Liver (tissue), 9 donors: ENCODE results near the gene TFDP1. TPM values are rescaled to one million over a fixed set of nuclear protein-coding genes. Genes with fewer than 3 reads are reported as not detected.

ENCODE experiments used
- DNase-seq: peaks from one replicate; pipeline ENCODE4 v3.0.0-alpha.2; 2017; ENCODE audit warnings: low spot score
- H3K27ac ChIP-seq, 2 donors: one replicate each; pipeline ENCODE4 v1.7.0; 2013; ENCODE audit warnings: inconsistent platforms in 2 of 2, low read length in 2 of 2, control low read depth in 1 of 2, low read depth in 1 of 2, mild to moderate bottlenecking in 1 of 2
- H3K27me3 ChIP-seq, 4 donors: one replicate each; pipeline versions ENCODE4 v1.6.1 to v1.7.0; 2013; ENCODE audit warnings: low read length in 3 of 4, inconsistent platforms in 1 of 4, mild to moderate bottlenecking in 1 of 4, moderate library complexity in 1 of 4; ENCODE audit not compliant: control insufficient read depth in 4 of 4, insufficient read depth in 4 of 4
- H3K36me3 ChIP-seq, 4 donors: one replicate each; pipeline versions ENCODE4 v1.6.1 to v1.7.0; 2013; ENCODE audit warnings: low read length in 3 of 4, mild to moderate bottlenecking in 3 of 4, low read depth in 1 of 4, moderate library complexity in 1 of 4; ENCODE audit not compliant: control insufficient read depth in 4 of 4, insufficient read depth in 3 of 4
- H3K4me1 ChIP-seq, 4 donors: one replicate each; pipeline versions ENCODE4 v1.6.1 to v1.7.0; 2013; ENCODE audit warnings: low read length in 3 of 4, mild to moderate bottlenecking in 3 of 4, moderate library complexity in 1 of 4; ENCODE audit not compliant: control insufficient read depth in 4 of 4, insufficient read depth in 4 of 4
- H3K4me3 ChIP-seq, 3 donors: one replicate each; pipeline versions ENCODE4 v1.6.1 to v1.7.0; 2013; ENCODE audit warnings: low read length in 3 of 3, control low read depth in 1 of 3, low read depth in 1 of 3, mild to moderate bottlenecking in 1 of 3
- H3K9ac ChIP-seq, 2 donors: one replicate each; pipeline ENCODE4 v1.7.0; 2013; ENCODE audit warnings: low read length in 2 of 2, mild to moderate bottlenecking in 2 of 2, moderate library complexity in 2 of 2, control low read depth in 1 of 2, low read depth in 1 of 2
- H3K9me3 ChIP-seq, 4 donors: one replicate each; pipeline versions ENCODE4 v1.6.1 to v1.7.0; 2013; ENCODE audit warnings: low read length in 3 of 4; ENCODE audit not compliant: control insufficient read depth in 4 of 4
- CTCF ChIP-seq: fragments of 150-350 bp; IDR thresholded peaks from 2 replicates; pipeline ENCODE4 v1.5.1; 2017; ENCODE audit warnings: improper control_type of control experiment, low read depth, low read length; ENCODE audit not compliant: missing input control
- EGR1 ChIP-seq, 2 donors: IDR thresholded peaks; 2 replicates each; pipeline ENCODE4 v1.6.1; 2016 to 2018; ENCODE audit warnings: antibody characterized with exemption in 2 of 2, low read depth in 2 of 2
- FOXA2 ChIP-seq: IDR thresholded peaks from 2 replicates; pipeline ENCODE4 v1.6.1; 2016; ENCODE audit warnings: antibody characterized with exemption
- HNF4A ChIP-seq, 2 donors: conservative IDR thresholded peaks; 2 replicates each; pipeline ENCODE4 v1.6.1; 2016; ENCODE audit warnings: antibody characterized with exemption in 2 of 2, mild to moderate bottlenecking in 2 of 2
- HNF4G ChIP-seq: IDR thresholded peaks from 2 replicates; pipeline ENCODE4 v1.6.1; 2016; ENCODE audit warnings: antibody characterized with exemption
- JUND ChIP-seq, 2 donors: IDR thresholded peaks; 2 replicates each; pipeline ENCODE4 v1.6.1; 2016; ENCODE audit warnings: antibody characterized with exemption in 2 of 2
- NR2F2 ChIP-seq: IDR thresholded peaks from 2 replicates; pipeline ENCODE4 v1.6.1; 2016; ENCODE audit warnings: antibody characterized with exemption
- RAD21 ChIP-seq, 2 donors: IDR thresholded peaks; 2 replicates each; pipeline ENCODE4 v1.6.1; 2016; ENCODE audit warnings: antibody characterized with exemption in 2 of 2, mild to moderate bottlenecking in 2 of 2
- TAF1 ChIP-seq: conservative IDR thresholded peaks from 2 replicates; pipeline ENCODE4 v1.6.1; 2016; ENCODE audit warnings: antibody characterized with exemption, mild to moderate bottlenecking
- ZBTB33 ChIP-seq: IDR thresholded peaks from 2 replicates; pipeline ENCODE4 v1.6.1; 2016; ENCODE audit warnings: antibody characterized with exemption
- WGBS: extraction: QIAGEN DNeasy Blood & Tissue Kit; methylation state at CpG from one replicate; pipeline ENCODE4 v1.1.7; 2013; 5-methylcytosine and 5-hydroxymethylcytosine counted together
- polyA plus RNA-seq, 2 donors: library from polyadenylated mRNA; stranded (reverse) in 1 of 2; unstranded in 1 of 2; fragments of 200-250 nt in 1 of 2; fragments of >200 nt in 1 of 2; fragmentation: Nextera tagmentation in 1 of 2; extraction: Ambion mirVana in 1 of 2; gene quantifications; one replicate each; pipeline versions ENCODE4 v1.2.1 to v1.2.3, GENCODE V29; 2013 to 2015
- total RNA-seq, 2 donors: library from RNA; depleted of rRNA; stranded (reverse); fragments of >200 nt; gene quantifications; one replicate each; pipeline ENCODE4 v1.2.3, GENCODE V29; 2014
- TF ChIP-seq, protein P1 (sequence below): IDR thresholded peaks from 2 replicates; pipeline ENCODE4 v1.6.1; 2016; ENCODE audit warnings: antibody characterized with exemption
- TF ChIP-seq, protein P2 (sequence below): IDR thresholded peaks from 2 replicates; pipeline ENCODE4 v1.6.1; 2016; ENCODE audit warnings: antibody characterized with exemption
- donor health status: healthy.
- donor health status: healthy.
- donor health status: healthy.
- donor health status: healthy.
- donor health status: healthy.

TFDP1 gene
- total and polyA plus RNA-seq, 4 donors: 9.9 to 140 (median 17.8) TPM

DNA sequence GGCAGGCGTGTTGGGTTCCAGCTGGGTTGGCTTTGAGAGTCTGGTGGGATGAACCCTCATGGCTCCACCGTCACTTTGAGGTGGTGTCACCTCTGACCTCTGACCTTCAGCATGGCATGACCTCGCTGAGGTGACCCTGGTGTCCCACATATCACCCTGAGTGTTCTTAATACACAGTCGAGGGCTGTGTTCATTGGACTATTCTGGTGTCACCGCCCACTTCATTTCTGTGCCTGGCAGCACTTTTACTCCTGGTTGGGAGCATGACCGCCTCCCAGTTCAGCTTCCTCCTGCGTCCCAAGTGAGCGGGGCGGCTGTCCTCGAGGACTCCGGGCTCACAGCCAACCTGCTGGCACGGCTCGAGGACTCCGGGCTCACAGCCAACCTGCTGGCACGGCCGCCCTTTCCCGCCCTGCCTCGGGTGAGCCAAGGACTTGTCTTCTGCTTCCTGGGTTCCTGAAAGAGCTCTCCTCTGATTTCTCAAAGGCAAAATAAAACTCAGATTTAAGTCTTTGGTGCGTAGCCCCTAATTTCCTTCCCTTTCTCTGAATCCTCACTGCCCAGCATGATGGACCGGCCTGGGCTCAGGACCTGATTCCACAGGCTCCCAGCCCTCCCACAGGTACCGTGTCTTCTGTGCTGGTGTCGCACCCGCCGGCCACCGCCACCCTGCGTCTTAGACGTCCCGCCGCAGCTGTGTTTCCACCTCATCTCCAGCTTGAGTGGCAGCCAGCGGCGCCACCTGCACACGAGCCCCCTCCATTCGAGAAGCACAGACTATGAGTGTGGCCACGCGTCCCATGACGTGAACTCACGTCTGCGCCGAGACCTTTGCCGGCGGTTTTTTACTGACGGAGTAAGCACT is 63.0 kb downstream of the TFDP1 start (continued):
- TF ChIP-seq HNF4G: no peak
- no peak for TF ChIP-seq CTCF
- TF ChIP-seq HNF4A (conservative IDR thresholded peaks at IDR 0.05): peak; percentile 79 to 80
- no peak for TF ChIP-seq TAF1

- Histone ChIP-seq H3K27me3 (no peaks in the 10 kb centered on the region), H3K9ac (no peak overlapping the region), H3K9me3 (no peaks in the 10 kb centered on the region), H3K27ac (no peak overlapping the region), H3K36me3 (peaks cover 0 to 2% (median 0%) of the 10 kb centered on the region in 4 donors), H3K4me1 (peaks cover 16 to 28% (median 23%) of the 10 kb centered on the region in 4 donors), H3K4me3 (no peak overlapping the region)
- no peak for DNase-seq
- TF ChIP-seq EGR1 (IDR thresholded peaks at IDR 0.05; ENCODE audit: low read depth in 2 of 2): no peak
- TF ChIP-seq NR2F2: no peak
- no peak for TF ChIP-seq CTCF
- TF ChIP-seq FOXA2: no peak
- TF ChIP-seq HNF4G: no peak
- TF ChIP-seq, protein P1, sequence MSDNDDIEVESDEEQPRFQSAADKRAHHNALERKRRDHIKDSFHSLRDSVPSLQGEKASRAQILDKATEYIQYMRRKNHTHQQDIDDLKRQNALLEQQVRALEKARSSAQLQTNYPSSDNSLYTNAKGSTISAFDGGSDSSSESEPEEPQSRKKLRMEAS: no peak
- no peak for TF ChIP-seq RAD21 (IDR thresholded peaks at IDR 0.05)
- TF ChIP-seq ZBTB33: no peak
- 97% methylated on average over 13 of the region's 13 CpGs for WGBS
These were observed 63.7 kb downstream of the TFDP1 start for GRCh38 chr13:113648216-113648610.

GRCh38 chr13:113649212-113649611 is 64.7 kb downstream of the TFDP1 start:
- H3K27me3 ChIP-seq: no peaks in the 10 kb centered on the region
- TF ChIP-seq JUND (IDR thresholded peaks at IDR 0.05): no peak
- TF ChIP-seq, protein P2, sequence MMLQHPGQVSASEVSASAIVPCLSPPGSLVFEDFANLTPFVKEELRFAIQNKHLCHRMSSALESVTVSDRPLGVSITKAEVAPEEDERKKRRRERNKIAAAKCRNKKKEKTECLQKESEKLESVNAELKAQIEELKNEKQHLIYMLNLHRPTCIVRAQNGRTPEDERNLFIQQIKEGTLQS: no peak
- WGBS: 87% methylated on average over 17 of the region's 17 CpGs
- no peak overlapping the region for H3K4me3 ChIP-seq
- peaks cover 16 to 28% (median 23%) of the 10 kb centered on the region in 4 donors for H3K4me1 ChIP-seq
- no peaks in the 10 kb centered on the region for H3K9me3 ChIP-seq
- no peaks in the 10 kb centered on the region for H3K36me3 ChIP-seq
- no peak overlapping the region for H3K9ac ChIP-seq
- no peak overlapping the region for H3K27ac ChIP-seq
- no peak for DNase-seq
